Measurements from ENCODE around the gene PHB1.
A peak's percentile ranks its signal among the peaks of the same experiment; 100 is the strongest.

PHB1 gene

DNA sequence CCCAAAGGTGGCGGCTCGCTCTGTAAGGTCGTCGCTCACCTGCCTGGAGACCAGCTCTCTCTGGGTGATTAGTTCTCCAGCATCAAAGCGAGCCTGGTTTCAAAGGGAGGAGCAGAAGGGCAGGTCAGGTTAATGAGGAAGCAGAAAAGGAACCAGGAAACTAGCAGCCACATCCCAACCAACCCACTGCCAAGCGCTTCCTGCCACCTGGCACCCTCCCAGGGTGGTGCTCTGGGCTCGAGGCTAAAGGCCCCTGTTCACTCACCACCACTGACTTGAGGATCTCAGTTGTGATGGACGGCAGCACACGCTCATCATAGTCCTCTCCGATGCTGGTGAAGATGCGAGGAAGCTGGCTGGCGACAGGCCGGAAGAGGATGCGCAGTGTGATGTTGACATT lies 5.6 kb downstream of the PHB1 start:
- FAIRE-seq (no peak), DNase-seq (ENCODE audit: insufficient read length, low spot score) (no peak)
- TF ChIP-seq SPI1 (IDR thresholded peaks at IDR 0.05; ENCODE audit: low read depth, low read length) = no peak
- no peak for TF ChIP-seq POLR2AphosphoS5 (IDR thresholded peaks at IDR 0.05; ENCODE audit: low read depth, low read length)
- no peak for TF ChIP-seq PAX5 (IDR thresholded peaks at IDR 0.05; ENCODE audit: insufficient read depth, low read length, severe bottlenecking)
- TF ChIP-seq POU2F2 (IDR thresholded peaks at IDR 0.05; ENCODE audit: low read depth, low read length) = no peak
- no peak for TF ChIP-seq POLR2A (IDR thresholded peaks at IDR 0.05; ENCODE audit: low read depth, low read length)
- no peak for TF ChIP-seq TAF1 (IDR thresholded peaks at IDR 0.05; ENCODE audit: low read depth, low read length)

DNA sequence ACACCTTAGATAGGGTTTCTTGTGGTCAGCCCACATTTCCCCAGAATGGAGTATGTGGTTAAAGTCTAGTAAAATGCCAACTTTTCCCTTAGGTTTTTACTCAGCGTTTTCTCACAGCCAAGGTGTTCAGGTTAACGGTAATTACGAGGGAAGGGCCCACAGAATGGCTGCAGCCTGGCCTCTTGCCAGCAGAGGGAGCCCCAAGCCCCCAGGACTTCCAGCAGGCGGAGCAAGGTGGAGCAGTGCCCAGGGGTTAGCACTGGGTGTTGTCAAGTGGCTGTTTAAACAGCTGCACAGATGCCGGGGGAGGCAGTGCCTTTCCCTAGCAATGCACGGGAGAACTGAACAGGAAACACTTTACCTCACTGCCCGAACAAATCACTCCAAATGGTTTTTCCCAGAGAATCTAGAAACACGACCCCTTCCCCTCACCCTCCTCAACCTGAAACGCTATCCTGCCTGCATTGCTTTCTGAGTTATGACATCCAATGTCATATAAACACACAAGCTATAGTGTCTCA lies 6.6 kb downstream of the PHB1 start:
- DNase-seq (ENCODE audit: insufficient read length, low spot score) (peak; percentile 75), FAIRE-seq (peak; percentile 88)
- TF ChIP-seq POU2F2 (IDR thresholded peaks at IDR 0.05; ENCODE audit: low read depth, low read length) (no peak; the same call in 1 of the 2 replicates), PAX5 (IDR thresholded peaks at IDR 0.05; ENCODE audit: insufficient read depth, low read length, severe bottlenecking) (no peak), POLR2A (IDR thresholded peaks at IDR 0.05; ENCODE audit: low read depth, low read length) (no peak), POLR2AphosphoS5 (IDR thresholded peaks at IDR 0.05; ENCODE audit: low read depth, low read length) (no peak), TAF1 (IDR thresholded peaks at IDR 0.05; ENCODE audit: low read depth, low read length) (no peak), SPI1 (IDR thresholded peaks at IDR 0.05; ENCODE audit: low read depth, low read length) (no peak)

DNA sequence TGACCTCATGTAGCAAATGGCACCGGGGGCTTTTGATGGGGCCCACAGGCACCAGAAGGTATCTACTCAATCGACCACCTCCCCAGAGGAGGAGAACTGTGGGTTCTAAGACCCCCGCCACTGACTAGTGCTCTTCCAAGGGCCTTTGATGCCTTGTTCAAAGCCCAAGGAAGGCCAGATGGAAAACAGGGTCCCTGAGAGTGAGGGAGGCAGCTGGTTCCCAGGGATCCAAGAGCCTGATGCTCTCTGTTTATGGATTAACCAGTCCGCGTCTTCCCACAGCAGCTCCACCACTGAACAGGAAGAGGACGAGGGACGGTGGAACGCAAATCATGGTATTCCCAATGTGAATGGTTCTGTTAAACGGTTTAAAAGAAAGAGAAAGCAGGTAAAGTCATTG lies 7.6 kb downstream of the PHB1 start:
- TF ChIP-seq SPI1 (IDR thresholded peaks at IDR 0.05; ENCODE audit: low read depth, low read length) (no peak), POLR2A (IDR thresholded peaks at IDR 0.05; ENCODE audit: low read depth, low read length) (no peak), POLR2AphosphoS5 (IDR thresholded peaks at IDR 0.05; ENCODE audit: low read depth, low read length) (no peak), POU2F2 (IDR thresholded peaks at IDR 0.05; ENCODE audit: low read depth, low read length) (no peak), TAF1 (IDR thresholded peaks at IDR 0.05; ENCODE audit: low read depth, low read length) (no peak), PAX5 (IDR thresholded peaks at IDR 0.05; ENCODE audit: insufficient read depth, low read length, severe bottlenecking) (no peak)
- FAIRE-seq (no peak), DNase-seq (ENCODE audit: insufficient read length, low spot score) (no peak)

DNA sequence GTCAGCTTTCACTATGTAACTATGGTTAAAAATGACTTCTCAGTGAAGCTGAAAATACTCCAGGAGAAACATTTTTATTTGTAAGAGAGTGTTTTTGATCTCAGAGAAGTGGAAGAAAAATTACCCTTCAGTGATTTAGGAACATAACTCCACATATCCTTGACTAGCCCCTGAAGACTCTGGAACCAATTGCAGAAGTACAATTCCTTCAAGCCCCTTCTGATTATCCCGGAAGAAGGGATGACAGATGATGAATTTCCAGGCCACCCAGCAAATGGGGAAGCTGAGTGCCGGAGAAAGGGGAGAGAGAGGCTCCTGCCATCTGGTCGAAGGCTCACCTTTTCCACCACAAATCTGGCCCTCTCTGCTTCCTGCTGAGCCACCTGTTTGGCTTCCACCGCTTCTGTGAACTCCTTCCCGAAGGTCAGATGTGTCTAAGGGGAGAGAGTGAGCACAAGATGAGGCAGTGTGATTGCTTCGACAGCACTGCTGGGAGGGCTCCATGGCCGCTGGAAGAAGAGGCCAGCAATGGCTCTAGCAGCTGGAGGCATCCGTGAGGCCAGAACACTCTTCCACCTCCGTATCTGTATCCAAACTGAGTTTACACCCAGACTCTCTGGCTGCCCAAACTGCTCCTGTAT lies 8.1 kb downstream of the PHB1 start:
- TF ChIP-seq POU2F2 (IDR thresholded peaks at IDR 0.05; ENCODE audit: low read depth, low read length) = no peak
- DNase-seq (ENCODE audit: insufficient read length, low spot score) (no peak), FAIRE-seq (no peak)

DNA sequence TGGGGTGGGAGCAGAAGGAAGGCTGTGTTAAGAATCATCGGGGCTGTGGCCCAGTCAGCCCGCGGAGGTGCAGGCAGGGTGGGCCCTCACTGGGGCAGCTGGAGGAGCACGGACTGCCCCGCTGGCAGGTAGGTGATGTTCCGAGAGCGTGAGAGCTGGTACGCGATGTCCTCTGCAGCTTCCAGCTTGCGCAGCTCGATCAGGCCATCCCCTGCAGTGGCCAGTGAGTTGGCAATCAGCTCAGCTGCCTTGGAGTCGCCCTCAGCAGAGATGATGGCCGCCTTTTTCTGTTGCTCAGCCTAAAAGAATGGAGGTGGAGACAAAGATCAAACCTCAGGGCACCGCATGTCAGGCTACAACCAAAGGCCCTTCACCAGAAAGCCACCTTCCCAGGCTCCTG lies 9.8 kb downstream of the PHB1 start:
- FAIRE-seq (no peak), DNase-seq (ENCODE audit: insufficient read length, low spot score) (no peak)
- TF ChIP-seq POU2F2 (IDR thresholded peaks at IDR 0.05; ENCODE audit: low read depth, low read length) (no peak), SPI1 (IDR thresholded peaks at IDR 0.05; ENCODE audit: low read depth, low read length) (no peak), TAF1 (IDR thresholded peaks at IDR 0.05; ENCODE audit: low read depth, low read length) (no peak), PAX5 (IDR thresholded peaks at IDR 0.05; ENCODE audit: insufficient read depth, low read length, severe bottlenecking) (no peak), POLR2A (IDR thresholded peaks at IDR 0.05; ENCODE audit: low read depth, low read length) (no peak), POLR2AphosphoS5 (IDR thresholded peaks at IDR 0.05; ENCODE audit: low read depth, low read length) (no peak)

DNA sequence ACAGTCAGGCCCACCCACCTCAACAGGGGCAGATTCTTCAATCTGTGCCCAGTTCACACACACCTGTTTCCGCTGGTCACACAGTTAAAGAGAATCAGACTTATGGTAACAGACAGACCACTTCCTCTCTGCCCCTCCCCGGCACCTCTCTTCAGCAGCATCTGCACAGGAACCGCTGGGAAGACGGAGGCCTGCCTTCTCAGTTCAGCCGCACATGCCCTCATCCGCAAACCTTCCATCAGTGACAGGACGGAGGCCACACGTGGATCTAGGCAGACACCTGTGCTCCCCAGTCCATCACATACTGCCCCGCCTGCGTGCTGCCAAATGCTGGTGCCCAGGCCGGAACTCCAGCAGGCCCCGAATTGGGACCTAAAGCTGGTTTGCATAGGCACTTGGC lies 10.3 kb downstream of the PHB1 start:
- FAIRE-seq = peak; percentile 90

DNA sequence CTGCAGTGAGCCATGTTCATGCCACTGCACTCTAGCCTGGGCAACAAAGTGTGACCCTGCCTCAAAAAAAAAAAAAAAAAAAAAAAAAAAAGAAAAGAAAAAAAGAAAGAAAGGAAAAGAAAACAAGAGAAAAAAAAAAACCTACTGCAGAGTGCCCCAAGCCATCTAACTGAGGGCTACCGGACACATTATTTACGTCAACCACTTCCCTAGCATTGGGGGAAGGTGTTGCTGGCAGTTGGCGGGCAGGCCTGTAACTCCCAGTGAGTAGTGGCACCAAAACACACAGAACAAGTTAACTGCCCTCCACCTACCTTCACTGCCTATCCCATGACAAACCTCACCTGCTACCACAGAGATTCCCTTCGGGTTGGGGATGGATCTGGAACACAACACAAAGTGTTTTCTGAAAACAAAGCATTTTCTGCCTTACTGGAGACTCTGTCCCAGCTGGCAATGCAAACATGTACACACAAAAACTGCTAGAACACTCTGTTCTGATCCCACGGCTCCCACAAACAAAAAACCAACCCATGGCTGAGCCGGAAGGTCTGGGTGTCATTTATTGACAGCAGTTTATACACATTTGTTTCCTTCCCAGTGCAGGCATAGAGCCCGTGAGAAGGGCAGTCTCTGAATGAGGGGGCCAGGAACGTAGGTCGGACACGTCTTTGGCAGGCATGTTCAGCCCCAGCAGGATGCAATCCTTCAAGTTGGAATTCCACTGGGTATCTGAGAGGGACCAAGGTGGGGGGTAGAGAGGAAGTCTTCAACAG lies 11.0 kb downstream of the PHB1 start:
- TF ChIP-seq TAF1 (IDR thresholded peaks at IDR 0.05; ENCODE audit: low read depth, low read length) (no peak), POU2F2 (IDR thresholded peaks at IDR 0.05; ENCODE audit: low read depth, low read length) (no peak), POLR2A (IDR thresholded peaks at IDR 0.05; ENCODE audit: low read depth, low read length) (no peak), SPI1 (IDR thresholded peaks at IDR 0.05; ENCODE audit: low read depth, low read length) (no peak), PAX5 (IDR thresholded peaks at IDR 0.05; ENCODE audit: insufficient read depth, low read length, severe bottlenecking) (no peak), POLR2AphosphoS5 (IDR thresholded peaks at IDR 0.05; ENCODE audit: low read depth, low read length) (no peak)
- FAIRE-seq = peak; percentile 75

More for the DNA sequence above, 10.3 kb downstream of the PHB1 start:
- DNase-seq (ENCODE audit: insufficient read length, low spot score) = peak; percentile 47
- TF ChIP-seq POLR2AphosphoS5 (IDR thresholded peaks at IDR 0.05; ENCODE audit: low read depth, low read length) = no peak
- TF ChIP-seq SPI1 (IDR thresholded peaks at IDR 0.05; ENCODE audit: low read depth, low read length) = peak; percentile 81

DNA sequence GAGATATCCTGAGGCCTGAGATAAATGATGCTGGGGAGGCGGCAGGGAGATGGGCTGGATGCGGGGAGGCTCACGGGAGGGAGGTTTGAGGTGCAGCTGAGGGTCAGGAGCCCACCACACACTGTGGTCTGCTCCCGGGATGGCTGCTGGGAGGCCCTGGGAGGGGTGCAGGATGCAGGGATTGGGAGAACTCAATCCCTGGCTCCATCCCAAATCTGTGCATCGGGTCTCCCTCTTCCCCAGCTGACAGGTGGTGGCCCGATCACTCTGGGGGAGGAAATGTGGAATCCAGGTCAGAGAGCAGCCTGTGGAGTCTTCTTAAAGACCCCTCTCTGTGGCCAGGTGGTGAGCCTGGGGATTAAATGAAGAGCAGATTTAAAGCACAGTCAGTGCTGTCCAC lies 12.0 kb downstream of the PHB1 start:
- no peak for DNase-seq (ENCODE audit: insufficient read length, low spot score)
- no peak for FAIRE-seq
- TF ChIP-seq POU2F2 (IDR thresholded peaks at IDR 0.05; ENCODE audit: low read depth, low read length) (no peak), PAX5 (IDR thresholded peaks at IDR 0.05; ENCODE audit: insufficient read depth, low read length, severe bottlenecking) (no peak), TAF1 (IDR thresholded peaks at IDR 0.05; ENCODE audit: low read depth, low read length) (no peak), POLR2AphosphoS5 (IDR thresholded peaks at IDR 0.05; ENCODE audit: low read depth, low read length) (no peak), POLR2A (IDR thresholded peaks at IDR 0.05; ENCODE audit: low read depth, low read length) (no peak), SPI1 (IDR thresholded peaks at IDR 0.05; ENCODE audit: low read depth, low read length) (no peak)

More for the DNA sequence above, 11.0 kb downstream of the PHB1 start:
- DNase-seq (ENCODE audit: insufficient read length, low spot score) = no peak

DNA sequence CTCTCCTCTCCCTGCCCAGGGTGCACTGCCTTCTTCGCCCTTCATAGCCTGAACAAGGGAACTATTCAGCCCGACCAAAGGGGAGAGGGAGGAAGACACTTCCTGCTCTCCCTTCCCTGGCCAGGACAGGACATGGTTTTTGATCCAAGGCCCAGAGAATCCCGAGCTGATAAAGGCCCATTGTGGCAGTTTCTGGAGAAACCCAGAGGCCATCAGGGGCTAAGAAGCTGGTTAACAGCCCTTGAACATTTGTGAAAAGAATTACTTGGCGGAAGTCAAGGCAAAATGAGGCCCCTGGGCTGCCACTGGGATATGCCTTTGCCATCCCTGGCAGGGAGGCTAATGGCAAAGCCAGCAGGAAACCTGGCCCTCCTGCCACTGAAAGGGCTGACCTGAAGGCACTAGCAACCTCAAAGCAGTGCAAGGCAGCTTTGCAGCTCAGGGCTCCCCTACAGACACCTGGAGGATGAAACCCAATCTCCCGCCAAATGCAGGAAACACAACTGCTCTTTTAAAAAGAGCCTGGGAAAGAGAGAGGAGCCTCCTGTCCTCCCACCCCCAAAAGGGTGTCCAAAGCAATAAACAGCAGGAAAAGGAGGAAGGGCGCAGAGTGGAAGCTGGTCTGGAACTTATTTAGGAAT lies 12.6 kb downstream of the PHB1 start:
- FAIRE-seq = no peak
- TF ChIP-seq POU2F2 (IDR thresholded peaks at IDR 0.05; ENCODE audit: low read depth, low read length) (no peak), SPI1 (IDR thresholded peaks at IDR 0.05; ENCODE audit: low read depth, low read length) (no peak), POLR2AphosphoS5 (IDR thresholded peaks at IDR 0.05; ENCODE audit: low read depth, low read length) (no peak), PAX5 (IDR thresholded peaks at IDR 0.05; ENCODE audit: insufficient read depth, low read length, severe bottlenecking) (no peak), POLR2A (IDR thresholded peaks at IDR 0.05; ENCODE audit: low read depth, low read length) (no peak), TAF1 (IDR thresholded peaks at IDR 0.05; ENCODE audit: low read depth, low read length) (no peak)
- DNase-seq (ENCODE audit: insufficient read length, low spot score) = no peak
